PFSK-1 (cell line): ENCODE results near the gene ICA1.

ENCODE experiments used
- FOXP2 ChIP-seq: optimal IDR thresholded peaks from 2 replicates; pipeline ENCODE3; 2011; ENCODE audit warnings: borderline replicate concordance, control low read depth, inconsistent platforms; ENCODE audit not compliant: insufficient read depth; ENCODE audit errors: extremely low read length, extremely low read depth
- POLR2AphosphoS5 ChIP-seq: IDR thresholded peaks from 2 replicates; pipeline ENCODE4 v1.6.1; 2012; ENCODE audit warnings: low read depth, mild to moderate bottlenecking, control low read depth, low read length, moderate library complexity
- SIN3A ChIP-seq: IDR thresholded peaks from 2 replicates; pipeline ENCODE4 v1.6.1; 2012; ENCODE audit warnings: mild to moderate bottlenecking, low read length, moderate library complexity, borderline replicate concordance; ENCODE audit not compliant: insufficient read depth
- TAF1 ChIP-seq: IDR thresholded peaks from 2 replicates; pipeline ENCODE4 v1.6.1; 2012; ENCODE audit warnings: low read length, control low read depth, borderline replicate concordance; ENCODE audit not compliant: insufficient read depth
- TF ChIP-seq, protein P1 (sequence below), 2 experiments: IDR thresholded peaks; 2 replicates each; pipeline versions ENCODE4 v1.6.1 to v1.8.0; 2011 to 2012; ENCODE audit warnings: low read depth in 2 of 2, low read length in 2 of 2, control low read depth in 1 of 2, inconsistent platforms in 1 of 2, mild to moderate bottlenecking in 1 of 2, moderate library complexity in 1 of 2; ENCODE audit not compliant: insufficient read depth in 1 of 2

- TF ChIP-seq, protein P1, sequence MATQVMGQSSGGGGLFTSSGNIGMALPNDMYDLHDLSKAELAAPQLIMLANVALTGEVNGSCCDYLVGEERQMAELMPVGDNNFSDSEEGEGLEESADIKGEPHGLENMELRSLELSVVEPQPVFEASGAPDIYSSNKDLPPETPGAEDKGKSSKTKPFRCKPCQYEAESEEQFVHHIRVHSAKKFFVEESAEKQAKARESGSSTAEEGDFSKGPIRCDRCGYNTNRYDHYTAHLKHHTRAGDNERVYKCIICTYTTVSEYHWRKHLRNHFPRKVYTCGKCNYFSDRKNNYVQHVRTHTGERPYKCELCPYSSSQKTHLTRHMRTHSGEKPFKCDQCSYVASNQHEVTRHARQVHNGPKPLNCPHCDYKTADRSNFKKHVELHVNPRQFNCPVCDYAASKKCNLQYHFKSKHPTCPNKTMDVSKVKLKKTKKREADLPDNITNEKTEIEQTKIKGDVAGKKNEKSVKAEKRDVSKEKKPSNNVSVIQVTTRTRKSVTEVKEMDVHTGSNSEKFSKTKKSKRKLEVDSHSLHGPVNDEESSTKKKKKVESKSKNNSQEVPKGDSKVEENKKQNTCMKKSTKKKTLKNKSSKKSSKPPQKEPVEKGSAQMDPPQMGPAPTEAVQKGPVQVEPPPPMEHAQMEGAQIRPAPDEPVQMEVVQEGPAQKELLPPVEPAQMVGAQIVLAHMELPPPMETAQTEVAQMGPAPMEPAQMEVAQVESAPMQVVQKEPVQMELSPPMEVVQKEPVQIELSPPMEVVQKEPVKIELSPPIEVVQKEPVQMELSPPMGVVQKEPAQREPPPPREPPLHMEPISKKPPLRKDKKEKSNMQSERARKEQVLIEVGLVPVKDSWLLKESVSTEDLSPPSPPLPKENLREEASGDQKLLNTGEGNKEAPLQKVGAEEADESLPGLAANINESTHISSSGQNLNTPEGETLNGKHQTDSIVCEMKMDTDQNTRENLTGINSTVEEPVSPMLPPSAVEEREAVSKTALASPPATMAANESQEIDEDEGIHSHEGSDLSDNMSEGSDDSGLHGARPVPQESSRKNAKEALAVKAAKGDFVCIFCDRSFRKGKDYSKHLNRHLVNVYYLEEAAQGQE (IDR thresholded peaks at IDR 0.05; ENCODE audit: insufficient read depth in 1 of 2, low read depth in 2 of 2, low read length in 2 of 2), result no peak
- TF ChIP-seq POLR2AphosphoS5 (no peak), SIN3A (no peak), TAF1 (no peak), FOXP2 (no peak)
Observed at GRCh38 chr7:8109196-8110022, 152.6 kb downstream of the ICA1 start.
